T-cell (primary cell): ENCODE results near the gene CTBP1. TPM values are rescaled to one million over a fixed set of nuclear protein-coding genes. Genes with fewer than 3 reads are reported as not detected.

Experiments
- ATAC-seq, 4 experiments: fragments of 200-7000 bp in 3 of 4; fragments of 150-1000 bp in 1 of 4; cut with Tn5 transposase; replicated peaks in 1 of 4; 1 replicate in 3 of 4; 2 replicates in 1 of 4; pipeline ENCODE4 v1.10.0; 2021; ENCODE audit warnings: moderate library complexity in 3 of 4, mild to moderate bottlenecking in 2 of 4, moderate number of reproducible peaks in 1 of 4
- CTCF ChIA-PET, 2 donors: fragments of 300-600 bp; sonication (Branson Sonifier 250); formaldehyde crosslinking; loops; one replicate each; lab custom pipeline; 2022; ENCODE audit warnings: antibody characterized with exemption in 2 of 2; lab: Charles Lee
- POLR2A ChIA-PET, 2 donors: fragments of 300-600 bp; sonication (Branson Sonifier 250); formaldehyde crosslinking; loops; one replicate each; lab custom pipeline; 2022; ENCODE audit warnings: antibody characterized with exemption in 2 of 2; lab: Charles Lee
- DNase-seq, 35 experiments: peaks; one replicate each; pipeline versions ENCODE4 v3.0.0 to v3.0.0-alpha.2; 2013 to 2023
- H3K27ac ChIP-seq: one replicate; pipeline ENCODE4 v1.5.1; 2013; ENCODE audit warnings: low read length
- H3K27me3 ChIP-seq, 2 experiments: replicated peaks in 1 of 2; 1 replicate in 1 of 2; 2 replicates in 1 of 2; pipeline versions ENCODE4 v1.6.1 to v1.7.0; 2013; ENCODE audit warnings: low read length in 1 of 2, mixed read lengths in 1 of 2; ENCODE audit not compliant: control insufficient read depth in 2 of 2, insufficient read depth in 2 of 2; ENCODE audit errors: extremely low read depth in 1 of 2
- H3K36me3 ChIP-seq, 2 donors: 1 replicate in 1 of 2; 2 replicates in 1 of 2; pipeline versions ENCODE4 v1.6.1 to v1.7.0; 2013; ENCODE audit warnings: low read length in 1 of 2; ENCODE audit not compliant: control insufficient read depth in 2 of 2, insufficient read depth in 1 of 2; ENCODE audit errors: extremely low read depth in 1 of 2
- H3K4me1 ChIP-seq, 2 experiments: 1 replicate in 1 of 2; 2 replicates in 1 of 2; pipeline versions ENCODE4 v1.6.1 to v1.7.0; 2013; ENCODE audit warnings: low read length in 2 of 2, mixed read lengths in 1 of 2; ENCODE audit not compliant: insufficient read depth in 2 of 2, control insufficient read depth in 1 of 2; ENCODE audit errors: extremely low read depth in 1 of 2
- H3K4me3 ChIP-seq, 2 donors: 1 replicate in 1 of 2; 2 replicates in 1 of 2; pipeline versions ENCODE4 v1.5.1 to v1.7.0; 2013; ENCODE audit warnings: mild to moderate bottlenecking in 2 of 2, low read length in 1 of 2, moderate library complexity in 1 of 2; ENCODE audit not compliant: control insufficient read depth in 1 of 2; ENCODE audit errors: extremely low read depth in 1 of 2
- H3K9me3 ChIP-seq: 2 replicates; pipeline ENCODE4 v1.7.0; 2013
- H3K27ac Mint-ChIP-seq, 2 donors: one replicate each; pipeline ENCODE4 v1.8.0; 2020 to 2021; ENCODE audit warnings: mild to moderate bottlenecking in 2 of 2, mixed read lengths in 2 of 2
- H3K27me3 Mint-ChIP-seq, 2 donors: one replicate each; pipeline ENCODE4 v1.8.0; 2021 to 2022; ENCODE audit warnings: mixed read lengths in 2 of 2
- H3K36me3 Mint-ChIP-seq: one replicate; pipeline ENCODE4 v1.8.0; 2021; ENCODE audit warnings: mixed read lengths
- H3K4me1 Mint-ChIP-seq, 3 donors: one replicate each; pipeline ENCODE4 v1.8.0; 2020 to 2022; ENCODE audit warnings: mixed read lengths in 3 of 3, mild to moderate bottlenecking in 1 of 3
- H3K4me3 Mint-ChIP-seq, 3 donors: one replicate each; pipeline ENCODE4 v1.8.0; 2020 to 2022; ENCODE audit warnings: mild to moderate bottlenecking in 3 of 3, mixed read lengths in 3 of 3, moderate library complexity in 3 of 3
- H3K9me3 Mint-ChIP-seq, 3 donors: one replicate each; pipeline ENCODE4 v1.8.0; 2020 to 2022; ENCODE audit warnings: mixed read lengths in 3 of 3
- WGBS: methylation state at CpG from one replicate; pipeline ENCODE4 v1.1.5; 2013; ENCODE audit warnings: missing lambda C conversion rate; ENCODE audit not compliant: insufficient coverage; 5-methylcytosine and 5-hydroxymethylcytosine counted together
- total RNA-seq, 35 experiments: library from RNA in 6 of 35; stranded (reverse) in 6 of 35; fragments of 120-200 nt in 1 of 35; gene quantifications; one replicate each; pipeline versions ENCODE4 v1.2.1 to v1.2.4 and lab custom pipeline; 2013 to 2026

The CTBP1 gene
- total RNA-seq, 5 donors from 2014 or later (not counting 1 experiment from before 2014, with no cell fraction given): 185 to 232 (median 207) TPM

GRCh38 chr4:1285790-1286553 lies 37.0 kb upstream of the CTBP1 start:
- peaks cover 11 to 15% (median 13%) of the 10 kb centered on the region in 3 donors for H3K4me1 Mint-ChIP-seq
- Histone ChIP-seq H3K4me3 (no peak overlapping the region), H3K36me3 (no peaks in the 10 kb centered on the region), H3K4me1 (peaks cover 10 to 16% of the 10 kb centered on the region in 2 experiments), H3K27me3 (no peaks in the 10 kb centered on the region), H3K27ac (no peak overlapping the region), H3K9me3 (no peaks in the 10 kb centered on the region)
- ChIA-PET POLR2A (no interaction called here), CTCF (interaction anchor here in 1 of 2 donors (1.0 kb wide), 1 partner anchor 17 kb away, joined by 4 read pairs; no protein-coding TSS in a partner anchor)
- no peak overlapping the region for H3K4me3 Mint-ChIP-seq
- peaks cover 0 to 4% (median 4%) of the 10 kb centered on the region in 3 donors for H3K9me3 Mint-ChIP-seq
- ATAC-seq (no peak), DNase-seq (peak in 18 of 35 experiments; percentile 13 to 48 (median 32))
- H3K36me3 Mint-ChIP-seq: no peaks in the 10 kb centered on the region
- WGBS: 89% methylated on average over 21 of the region's 21 CpGs
- no peak overlapping the region for H3K27ac Mint-ChIP-seq
- no peaks in the 10 kb centered on the region for H3K27me3 Mint-ChIP-seq

DNA sequence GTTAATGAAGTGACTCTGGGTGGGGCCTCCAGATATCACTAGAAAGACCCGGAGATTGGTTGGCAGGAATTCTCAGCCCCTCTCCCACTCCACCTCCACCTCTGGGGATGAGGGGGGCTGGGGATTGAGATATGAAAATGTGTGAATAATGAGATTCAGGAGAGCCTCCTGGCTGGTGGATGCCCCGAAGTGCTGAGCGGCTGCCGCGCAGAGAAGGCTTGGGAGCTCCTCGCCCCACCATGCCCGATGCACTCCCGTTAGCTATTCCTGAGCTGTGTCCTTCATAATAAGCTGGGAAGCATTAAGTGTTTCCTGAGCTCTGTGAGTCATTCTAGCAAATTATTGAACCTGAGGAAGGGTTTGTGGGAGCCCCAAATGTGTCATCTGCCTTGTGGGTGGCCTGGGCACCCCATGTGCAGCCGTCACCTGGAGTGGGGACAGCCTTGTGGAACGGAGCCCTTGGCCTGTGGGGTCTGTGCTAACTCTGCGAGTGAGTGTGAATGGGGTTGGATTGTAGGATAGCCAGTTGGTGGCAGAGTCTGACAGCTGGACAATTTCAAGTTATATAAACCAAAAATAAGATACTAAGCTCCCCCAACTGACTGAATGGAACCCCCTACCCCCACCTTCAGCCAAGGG lies 36.3 kb upstream of the CTBP1 start:
- POLR2A ChIA-PET: no interaction called here
- Histone ChIP-seq H3K27ac (no peak overlapping the region), H3K4me1 (peaks cover 3 to 8% of the 10 kb centered on the region in 2 experiments), H3K36me3 (no peaks in the 10 kb centered on the region), H3K4me3 (no peak overlapping the region), H3K9me3 (no peaks in the 10 kb centered on the region), H3K27me3 (peaks cover 0 to 2% of the 10 kb centered on the region in 2 experiments)
- DNase-seq (no peak), ATAC-seq (no peak)
- H3K27ac Mint-ChIP-seq: no peak overlapping the region
- WGBS: 75% methylated on average over 7 of the region's 11 CpGs
- H3K4me3 Mint-ChIP-seq: no peak overlapping the region
- no peaks in the 10 kb centered on the region for H3K27me3 Mint-ChIP-seq
- CTCF ChIA-PET: interaction anchor here in 1 of 2 donors (1.0 kb wide), 1 partner anchor 17 kb away, joined by 4 read pairs; no protein-coding TSS in a partner anchor
- peaks cover 5 to 8% (median 8%) of the 10 kb centered on the region in 3 donors for H3K4me1 Mint-ChIP-seq
- H3K9me3 Mint-ChIP-seq: peaks cover 0 to 4% (median 4%) of the 10 kb centered on the region in 3 donors
- no peaks in the 10 kb centered on the region for H3K36me3 Mint-ChIP-seq

GRCh38 chr4:1283711-1284110 lies 34.8 kb upstream of the CTBP1 start:
- no peaks in the 10 kb centered on the region for H3K36me3 ChIP-seq
- Mint-ChIP-seq H3K4me3 (no peak overlapping the region), H3K27ac (no peak overlapping the region), H3K36me3 (no peaks in the 10 kb centered on the region), H3K27me3 (no peaks in the 10 kb centered on the region), H3K9me3 (peaks cover 0 to 4% (median 4%) of the 10 kb centered on the region in 3 donors), H3K4me1 (peaks cover under 1 to 5% (median 4%) of the 10 kb centered on the region in 3 donors)
- ATAC-seq: no peak
- H3K9me3 ChIP-seq: no peaks in the 10 kb centered on the region
- ChIA-PET POLR2A (no interaction called here), CTCF (no interaction called here)
- no peak overlapping the region for H3K4me3 ChIP-seq
- peaks cover 0 to 3% of the 10 kb centered on the region in 2 experiments for H3K27me3 ChIP-seq
- H3K27ac ChIP-seq: no peak overlapping the region
- no peak for DNase-seq
- peaks cover 0 to 1% of the 10 kb centered on the region in 2 experiments for H3K4me1 ChIP-seq
- 66% methylated on average over 2 of the region's 9 CpGs for WGBS

GRCh38 chr4:1279253-1279652 lies 30.3 kb upstream of the CTBP1 start:
- H3K36me3 ChIP-seq: no peaks in the 10 kb centered on the region
- H3K4me3 Mint-ChIP-seq: no peak overlapping the region

DNA sequence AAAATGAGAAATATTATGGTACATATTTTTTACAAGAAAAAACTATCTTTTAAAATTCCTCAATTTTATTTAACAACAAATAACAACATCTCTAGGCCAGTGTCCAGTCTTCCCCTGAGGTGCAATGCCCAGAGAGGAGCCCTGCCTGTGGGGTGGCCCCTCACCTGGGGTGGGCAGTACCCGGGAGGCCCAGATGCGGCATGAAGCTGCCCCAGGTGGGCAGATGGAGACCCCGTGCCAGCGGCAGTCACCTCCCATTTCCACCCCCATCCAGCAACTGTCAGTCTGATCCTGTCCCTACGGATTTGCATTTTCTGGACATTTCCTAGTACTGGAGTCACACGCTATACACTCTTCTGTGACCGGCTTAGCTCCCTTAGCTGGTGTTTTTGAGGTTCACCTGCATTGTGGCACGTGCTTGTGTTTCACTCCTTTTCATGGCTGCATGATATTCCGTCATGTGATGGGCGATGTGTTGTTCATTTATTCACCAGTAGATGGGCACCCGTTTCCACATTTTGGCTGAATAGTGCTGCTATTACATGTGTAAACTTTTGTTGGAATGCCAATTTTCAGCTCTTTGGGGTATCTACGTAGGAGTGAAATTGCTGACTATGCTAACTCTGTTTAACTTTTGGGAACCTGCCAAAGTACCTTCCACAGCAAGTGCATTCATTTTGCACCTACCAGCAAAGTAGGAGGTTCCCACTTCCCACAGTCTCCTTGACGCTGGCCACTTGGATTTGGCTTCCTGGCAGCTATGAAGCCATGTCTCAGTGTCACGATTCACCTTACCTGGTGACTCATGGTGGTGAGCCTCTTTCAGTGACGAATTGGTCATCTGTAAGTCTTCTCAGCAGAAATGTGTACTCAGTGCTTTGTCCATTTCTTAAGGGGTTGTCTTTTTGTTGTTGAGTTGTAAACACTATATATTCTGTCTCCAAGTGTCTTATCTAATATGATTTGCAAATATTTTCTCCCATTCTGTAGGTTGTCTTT lies 29.0 kb upstream of the CTBP1 start:
- H3K9me3 Mint-ChIP-seq: no peaks in the 10 kb centered on the region
- H3K36me3 ChIP-seq: no peaks in the 10 kb centered on the region
- no peak overlapping the region for H3K27ac Mint-ChIP-seq
- H3K4me1 Mint-ChIP-seq: no peaks in the 10 kb centered on the region
- H3K4me1 ChIP-seq: no peaks in the 10 kb centered on the region
- ChIA-PET POLR2A (no interaction called here), CTCF (interaction anchor here (0.6 to 1.4 kb wide), 3 partner anchors 94 to 912 kb away, joined by 3 to 6 read pairs (median 3); no protein-coding TSS in a partner anchor)
- 94% methylated on average over 11 of the region's 15 CpGs for WGBS
- no peaks in the 10 kb centered on the region for H3K9me3 ChIP-seq
- no peaks in the 10 kb centered on the region for H3K27me3 Mint-ChIP-seq
- no peak for ATAC-seq
- peak in 1 of 35 experiments; percentile 37 for DNase-seq
- H3K4me3 ChIP-seq: no peak overlapping the region
- H3K4me3 Mint-ChIP-seq: no peak overlapping the region
- no peak overlapping the region for H3K27ac ChIP-seq
- H3K27me3 ChIP-seq: peaks cover 0 to 3% of the 10 kb centered on the region in 2 experiments
- no peaks in the 10 kb centered on the region for H3K36me3 Mint-ChIP-seq

More at GRCh38 chr4:1279253-1279652, 30.3 kb upstream of the CTBP1 start:
- no peaks in the 10 kb centered on the region for H3K27me3 Mint-ChIP-seq
- H3K9me3 Mint-ChIP-seq: no peaks in the 10 kb centered on the region
- WGBS: 96% methylated on average over 8 of the region's 10 CpGs
- Histone ChIP-seq H3K27ac (no peak overlapping the region), H3K4me1 (no peaks in the 10 kb centered on the region), H3K9me3 (no peaks in the 10 kb centered on the region), H3K27me3 (peaks cover 0 to 3% of the 10 kb centered on the region in 2 experiments), H3K4me3 (no peak overlapping the region)
- POLR2A ChIA-PET: no interaction called here
- no peak for ATAC-seq
- DNase-seq: no peak
- no peaks in the 10 kb centered on the region for H3K4me1 Mint-ChIP-seq
- no peaks in the 10 kb centered on the region for H3K36me3 Mint-ChIP-seq
- CTCF ChIA-PET: no interaction called here
- no peak overlapping the region for H3K27ac Mint-ChIP-seq
